Endothelial cell of umbilical vein (primary cell): ENCODE data around the gene AGBL4. TPM values are rescaled to one million over a fixed set of nuclear protein-coding genes. Genes with fewer than 3 reads are reported as not detected.

Experiments
- BruUV-seq: library from RNA; stranded (reverse); fragments of 400-500 nt; replicated peaks from 2 replicates; lab custom pipeline; 2021; lab: Mats Ljungman, UMichigan
- CTCF ChIA-PET: fragments of 300-600, 350-600 bp; sonication (Branson Sonifier 250); formaldehyde crosslinking; loops from one replicate; lab custom pipeline; 2021; ENCODE audit warnings: antibody characterized with exemption, inconsistent platforms; lab: Charles Lee
- POLR2A ChIA-PET: fragments of 300-600, 350-600 bp; sonication (Branson Sonifier 250); formaldehyde crosslinking; loops from one replicate; lab custom pipeline; 2021; ENCODE audit warnings: antibody characterized with exemption, inconsistent platforms; lab: Charles Lee
- DNase-seq: peaks from one replicate; pipeline ENCODE4 v3.0.0-alpha.2; 2011; ENCODE audit warnings: low read depth, low spot score
- FAIRE-seq: peaks from 2 replicates; lab custom pipeline; 2011; peaks lifted over from hg19 to GRCh38; lab: Jason Lieb, UNC
- H2AFZ ChIP-seq: 2 replicates; pipeline ENCODE4 v1.6.0; 2012; ENCODE audit warnings: low read depth, low read length, control low read depth, inconsistent platforms
- H3K27ac ChIP-seq: 2 replicates; pipeline ENCODE4 v1.5.1; 2011; ENCODE audit warnings: low read depth, mild to moderate bottlenecking, control low read depth, low read length, moderate library complexity; ENCODE audit not compliant: insufficient read depth
- H3K27me3 ChIP-seq, 2 experiments: 2 replicates each; pipeline versions ENCODE4 v1.6.0 to v1.6.1; 2011; ENCODE audit warnings: low read length in 2 of 2, mixed read lengths in 1 of 2; ENCODE audit not compliant: control insufficient read depth in 2 of 2, insufficient read depth in 2 of 2
- H3K36me3 ChIP-seq, 2 experiments: 2 replicates in 1 of 2; 3 replicates in 1 of 2; pipeline ENCODE4 v1.5.1; 2011; ENCODE audit warnings: low read length in 2 of 2, mild to moderate bottlenecking in 1 of 2, moderate library complexity in 1 of 2; ENCODE audit not compliant: control insufficient read depth in 2 of 2, insufficient read depth in 2 of 2; ENCODE audit errors: extremely low read depth in 1 of 2
- H3K4me1 ChIP-seq: 3 replicates; pipeline ENCODE4 v1.5.1; 2011; ENCODE audit warnings: mild to moderate bottlenecking, low read length; ENCODE audit not compliant: control insufficient read depth, insufficient read depth; ENCODE audit errors: extremely low read depth
- H3K4me2 ChIP-seq: 2 replicates; pipeline ENCODE4 v1.6.1; 2011; ENCODE audit warnings: low read length, control low read depth, mixed read lengths; ENCODE audit not compliant: insufficient read depth
- H3K4me3 ChIP-seq, 3 experiments: fragments of 200-600 bp in 1 of 3; sonication (generic), shearing (Covaris generic) in 1 of 3; replicated peaks in 1 of 3; 2 replicates each; pipeline ENCODE4 v1.5.1; 2011 to 2016; ENCODE audit warnings: control low read depth in 3 of 3, low read length in 3 of 3, mild to moderate bottlenecking in 2 of 3, inconsistent platforms in 1 of 3, low read depth in 1 of 3, moderate library complexity in 1 of 3; ENCODE audit not compliant: insufficient read depth in 1 of 3
- H3K79me2 ChIP-seq: 2 replicates; pipeline ENCODE4 v1.6.0; 2012; ENCODE audit warnings: low read length, inconsistent platforms; ENCODE audit not compliant: control insufficient read depth, insufficient read depth
- H3K9ac ChIP-seq: replicated peaks from 2 replicates; pipeline ENCODE3; 2011; ENCODE audit warnings: low read length, control low read depth; ENCODE audit not compliant: insufficient read depth; ENCODE audit errors: extremely low read depth
- H3K9me1 ChIP-seq: replicated peaks from 3 replicates; pipeline ENCODE4 v1.6.0; 2011; ENCODE audit warnings: mild to moderate bottlenecking, low read length; ENCODE audit not compliant: control insufficient read depth, insufficient read depth; ENCODE audit errors: extremely low read depth
- H3K9me3 ChIP-seq: replicated peaks from 2 replicates; pipeline ENCODE4 v1.5.1; 2012; ENCODE audit warnings: low read length, inconsistent platforms; ENCODE audit not compliant: control insufficient read depth, insufficient read depth
- H4K20me1 ChIP-seq: replicated peaks from 2 replicates; pipeline ENCODE3; 2011; ENCODE audit warnings: mild to moderate bottlenecking, low read length; ENCODE audit not compliant: control insufficient read depth, insufficient read depth; ENCODE audit errors: extremely low read depth
- CTCF ChIP-seq, 2 donors: IDR thresholded peaks; 1 replicate in 1 of 2; 2 replicates in 1 of 2; pipeline ENCODE4 v1.5.1; 2011; ENCODE audit warnings: low read length in 2 of 2, mild to moderate bottlenecking in 2 of 2, moderate library complexity in 2 of 2, control low read depth in 1 of 2, inconsistent platforms in 1 of 2, low read depth in 1 of 2; ENCODE audit not compliant: insufficient read depth in 1 of 2; ENCODE audit errors: extremely low read depth in 1 of 2
- EZH2 ChIP-seq: IDR thresholded peaks from 2 replicates; pipeline ENCODE4 v1.6.1; 2012; ENCODE audit warnings: borderline replicate concordance, low read depth, mild to moderate bottlenecking, moderate library complexity, low read length, inconsistent platforms; ENCODE audit not compliant: severe bottlenecking
- FOS ChIP-seq: IDR thresholded peaks from 2 replicates; pipeline ENCODE4 v1.6.1; 2011; ENCODE audit warnings: mild to moderate bottlenecking, low read length, moderate library complexity, borderline replicate concordance; ENCODE audit not compliant: insufficient read depth
- JUN ChIP-seq: IDR thresholded peaks from 2 replicates; pipeline ENCODE4 v1.6.1; 2011; ENCODE audit warnings: borderline replicate concordance, low read depth; ENCODE audit not compliant: insufficient read length, insufficient read depth
- MAX ChIP-seq: IDR thresholded peaks from 2 replicates; pipeline ENCODE4 v1.6.1; 2011; ENCODE audit not compliant: insufficient read depth, insufficient read length
- MYC ChIP-seq: IDR thresholded peaks from one replicate; pipeline ENCODE4 v1.6.1; 2011; ENCODE audit warnings: mild to moderate bottlenecking, low read depth, low read length
- POLR2A ChIP-seq: IDR thresholded peaks from 2 replicates; pipeline ENCODE4 v1.6.1; 2012; ENCODE audit warnings: low read depth, mild to moderate bottlenecking, control low read depth, low read length
- POLR2AphosphoS5 ChIP-seq: IDR thresholded peaks from 2 replicates; pipeline ENCODE4 v1.6.1; 2012; ENCODE audit warnings: low read depth, mild to moderate bottlenecking, control low read depth, low read length, moderate library complexity; ENCODE audit not compliant: insufficient read depth
- dilution Hi-C: fragments of 300-500 bp; cut with MboI; formaldehyde crosslinking; loops from one replicate; pipeline ENCODE4 v1.15.0; 2019; ENCODE audit warnings: low sequenced_read_pairs; ENCODE audit not compliant: extremely low pct_ligation_motif_present
- intact Hi-C: fragments of 100-400 bp; cut with micrococcal nuclease; formaldehyde crosslinking; loops from one replicate; pipeline ENCODE4 v1.10.0; 2022
- polyA plus RNA-seq, 4 experiments: library from polyadenylated mRNA; depleted of rRNA in 3 of 4; stranded (reverse) in 3 of 4; unstranded in 1 of 4; fragments of >200 nt; gene quantifications; 2 replicates each; pipeline versions ENCODE4 v1.2.1 to v1.2.3, GENCODE V29; 2011 to 2012; ENCODE audit warnings: missing spikeins in 1 of 4
- total RNA-seq: library from RNA; stranded (reverse); gene quantifications from 2 replicates; pipeline ENCODE4 v1.2.3, GENCODE V29; 2021

Gene AGBL4
- total and polyA plus RNA-seq, 2 donors (not counting 3 experiments of a cell fraction or from before 2014, with no cell fraction given) = not detected

- dilution Hi-C loops (no loop called here), intact Hi-C loops (no loop called here)
- no peaks in the 10 kb centered on the region for H3K9me3 ChIP-seq
- ChIA-PET CTCF (no interaction called here), POLR2A (no interaction called here)
- DNase-seq (no peak), FAIRE-seq (no peak)
- TF ChIP-seq EZH2 (no peak), MAX (no peak), FOS (no peak), MYC (no peak), POLR2A (no peak), JUN (no peak), CTCF (IDR thresholded peaks at IDR 0.05; ENCODE audit: extremely low read depth in 1 of 2, insufficient read depth in 1 of 2, low read depth in 1 of 2, low read length in 2 of 2) (no peak), POLR2AphosphoS5 (no peak)
- no TSS peak for BruUV-seq
- no peak overlapping the region for H3K9ac ChIP-seq
- H4K20me1 ChIP-seq = no peaks in the 10 kb centered on the region
- H3K9me1 ChIP-seq = no peaks in the 10 kb centered on the region
- no peaks in the 10 kb centered on the region for H3K36me3 ChIP-seq
- H3K27me3 ChIP-seq = no peaks in the 10 kb centered on the region
- H3K79me2 ChIP-seq = no peaks in the 10 kb centered on the region
- no peaks in the 10 kb centered on the region for H3K4me1 ChIP-seq
- H3K27ac ChIP-seq = no peak overlapping the region
- H3K4me3 ChIP-seq = no peak overlapping the region
- no peak overlapping the region for H2AFZ ChIP-seq
- no peak overlapping the region for H3K4me2 ChIP-seq
These were observed 1283.1 kb downstream of the AGBL4 start for GRCh38 chr1:48740621-48741020.
